CD14-positive monocyte (primary cell): ENCODE measurements around the gene GRIK2. TPM values are rescaled to one million over a fixed set of nuclear protein-coding genes. Genes with fewer than 3 reads are reported as not detected.

Experiments
- DNase-seq, 3 donors: peaks; one replicate each; pipeline ENCODE4 v3.0.0-alpha.2; 2011 to 2022
- H2AFZ ChIP-seq: 2 replicates; pipeline ENCODE4 v1.6.0; 2012; ENCODE audit warnings: mild to moderate bottlenecking, low read depth, low read length, inconsistent platforms; ENCODE audit not compliant: insufficient read depth, poor library complexity, severe bottlenecking
- H3K27ac ChIP-seq, 2 donors: 1 replicate in 1 of 2; 2 replicates in 1 of 2; pipeline ENCODE4 v1.5.1; 2012 to 2013; ENCODE audit warnings: low read length in 2 of 2, control low read depth in 1 of 2, inconsistent platforms in 1 of 2, low read depth in 1 of 2, mild to moderate bottlenecking in 1 of 2
- H3K27me3 ChIP-seq, 2 donors: one replicate each; pipeline versions ENCODE4 v1.6.0 to v1.6.1; 2011 to 2013; ENCODE audit warnings: low read length in 2 of 2; ENCODE audit not compliant: control insufficient read depth in 2 of 2, insufficient read depth in 2 of 2
- H3K36me3 ChIP-seq, 2 donors: replicated peaks in 1 of 2; 1 replicate in 1 of 2; 2 replicates in 1 of 2; pipeline versions ENCODE4 v1.5.1 to v1.6.1; 2012 to 2013; ENCODE audit warnings: low read length in 2 of 2, control low read depth in 1 of 2, inconsistent platforms in 1 of 2, mild to moderate bottlenecking in 1 of 2; ENCODE audit not compliant: insufficient read depth in 2 of 2, control insufficient read depth in 1 of 2
- H3K4me1 ChIP-seq, 2 donors: 1 replicate in 1 of 2; 2 replicates in 1 of 2; pipeline versions ENCODE4 v1.5.1 to v1.6.1; 2012 to 2013; ENCODE audit warnings: low read length in 2 of 2, control low read depth in 1 of 2, inconsistent platforms in 1 of 2, mild to moderate bottlenecking in 1 of 2, moderate library complexity in 1 of 2; ENCODE audit not compliant: insufficient read depth in 2 of 2, control insufficient read depth in 1 of 2
- H3K4me2 ChIP-seq: replicated peaks from 2 replicates; pipeline ENCODE3; 2012; ENCODE audit warnings: low read length, moderate library complexity, mild to moderate bottlenecking; ENCODE audit not compliant: poor library complexity, severe bottlenecking; ENCODE audit errors: extremely low read depth
- H3K4me3 ChIP-seq, 3 experiments: fragments of 200-600 bp in 1 of 3; sonication (generic) in 1 of 3; replicated peaks in 1 of 3; 1 replicate in 2 of 3; 2 replicates in 1 of 3; pipeline ENCODE4 v1.5.1; 2011 to 2013; ENCODE audit warnings: low read length in 3 of 3, mild to moderate bottlenecking in 3 of 3, control low read depth in 2 of 3, low read depth in 2 of 3, inconsistent platforms in 1 of 3, moderate library complexity in 1 of 3
- H3K79me2 ChIP-seq: 2 replicates; pipeline ENCODE4 v1.6.0; 2012; ENCODE audit warnings: mild to moderate bottlenecking, control low read depth, inconsistent platforms, low read length, moderate library complexity; ENCODE audit not compliant: insufficient read depth
- H3K9ac ChIP-seq: 2 replicates; pipeline ENCODE4 v1.6.0; 2017; ENCODE audit warnings: low read length, mild to moderate bottlenecking; ENCODE audit not compliant: insufficient read depth, poor library complexity, severe bottlenecking
- H3K9me3 ChIP-seq, 2 donors: replicated peaks in 1 of 2; 1 replicate in 1 of 2; 2 replicates in 1 of 2; pipeline versions ENCODE4 v1.5.1 to v1.6.1; 2012 to 2013; ENCODE audit warnings: low read length in 2 of 2, control low read depth in 1 of 2; ENCODE audit not compliant: control insufficient read depth in 1 of 2, insufficient read depth in 1 of 2
- H4K20me1 ChIP-seq: 2 replicates; pipeline ENCODE4 v1.6.0; 2012; ENCODE audit warnings: mild to moderate bottlenecking, low read length, control low read depth, moderate library complexity; ENCODE audit not compliant: insufficient read depth
- H3K27ac Mint-ChIP-seq, 7 donors: one replicate each; pipeline ENCODE4 v1.8.0; 2020; ENCODE audit warnings: mild to moderate bottlenecking in 7 of 7, mixed read lengths in 7 of 7, moderate library complexity in 6 of 7, inconsistent platforms in 2 of 7
- H3K27me3 Mint-ChIP-seq, 3 donors: one replicate each; pipeline ENCODE4 v1.8.0; 2021 to 2022; ENCODE audit warnings: low read depth in 3 of 3, mild to moderate bottlenecking in 3 of 3, mixed read lengths in 3 of 3, moderate library complexity in 3 of 3, inconsistent platforms in 1 of 3
- H3K36me3 Mint-ChIP-seq, 2 donors: one replicate each; pipeline ENCODE4 v1.8.0; 2020; ENCODE audit warnings: mixed read lengths in 2 of 2, inconsistent platforms in 1 of 2, mild to moderate bottlenecking in 1 of 2
- H3K4me1 Mint-ChIP-seq: one replicate; pipeline ENCODE4 v1.8.0; 2020; ENCODE audit warnings: mild to moderate bottlenecking, mixed read lengths
- H3K4me3 Mint-ChIP-seq, 2 donors: one replicate each; pipeline ENCODE4 v1.8.0; 2020; ENCODE audit warnings: mild to moderate bottlenecking in 2 of 2, mixed read lengths in 2 of 2, moderate library complexity in 1 of 2
- H3K9me3 Mint-ChIP-seq, 7 donors: one replicate each; pipeline ENCODE4 v1.8.0; 2020 to 2022; ENCODE audit warnings: mixed read lengths in 7 of 7, mild to moderate bottlenecking in 6 of 7, moderate library complexity in 6 of 7, inconsistent platforms in 2 of 7
- WGBS: methylation state at CpG from one replicate; pipeline ENCODE4 v1.1.5; 2013; ENCODE audit warnings: missing lambda C conversion rate; ENCODE audit not compliant: insufficient coverage; 5-methylcytosine and 5-hydroxymethylcytosine counted together
- intact Hi-C, 2 donors: fragments of 100-400 bp; cut with micrococcal nuclease; formaldehyde crosslinking; loops; one replicate each; pipeline versions ENCODE4 v1.15.0 to v1.15.1; 2023
- polyA plus RNA-seq, 3 donors: library from polyadenylated mRNA; depleted of rRNA in 1 of 3; unstranded in 2 of 3; stranded (reverse) in 1 of 3; fragments of 300-500 nt in 2 of 3; fragments of >200 nt in 1 of 3; fragmentation: Illumina TruSeq in 2 of 3; gene quantifications; 1 replicate in 2 of 3; 2 replicates in 1 of 3; pipeline ENCODE4 v1.2.3, GENCODE V29; 2012 to 2021
- TF ChIP-seq, protein P1 (sequence below): fragments of 200-600 bp; IDR thresholded peaks from one replicate; pipeline ENCODE4 v1.8.0; 2022; ENCODE audit warnings: antibody characterized with exemption, mild to moderate bottlenecking

Gene GRIK2
- polyA plus RNA-seq, 3 donors = not detected

DNA sequence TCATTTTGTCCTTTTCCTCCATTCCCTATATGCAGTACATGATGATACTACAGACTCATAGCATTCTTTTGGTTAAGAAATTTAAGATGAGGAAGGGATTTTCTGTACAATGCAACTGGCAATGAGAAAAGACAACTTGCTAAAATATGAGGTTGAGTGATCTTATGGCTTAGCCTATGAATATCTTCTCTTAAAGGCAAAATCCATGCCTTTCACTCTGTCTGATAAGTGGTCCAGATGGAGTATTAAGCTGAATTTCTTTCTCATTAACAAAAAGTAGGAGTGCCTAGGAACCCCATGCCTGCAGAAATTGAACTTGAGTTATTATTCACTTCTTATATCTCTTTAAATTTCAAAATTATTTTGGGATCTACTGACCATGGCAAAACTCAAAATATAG lies 135.3 kb downstream of the GRIK2 start:
- no peak overlapping the region for H2AFZ ChIP-seq
- TF ChIP-seq, protein P1, sequence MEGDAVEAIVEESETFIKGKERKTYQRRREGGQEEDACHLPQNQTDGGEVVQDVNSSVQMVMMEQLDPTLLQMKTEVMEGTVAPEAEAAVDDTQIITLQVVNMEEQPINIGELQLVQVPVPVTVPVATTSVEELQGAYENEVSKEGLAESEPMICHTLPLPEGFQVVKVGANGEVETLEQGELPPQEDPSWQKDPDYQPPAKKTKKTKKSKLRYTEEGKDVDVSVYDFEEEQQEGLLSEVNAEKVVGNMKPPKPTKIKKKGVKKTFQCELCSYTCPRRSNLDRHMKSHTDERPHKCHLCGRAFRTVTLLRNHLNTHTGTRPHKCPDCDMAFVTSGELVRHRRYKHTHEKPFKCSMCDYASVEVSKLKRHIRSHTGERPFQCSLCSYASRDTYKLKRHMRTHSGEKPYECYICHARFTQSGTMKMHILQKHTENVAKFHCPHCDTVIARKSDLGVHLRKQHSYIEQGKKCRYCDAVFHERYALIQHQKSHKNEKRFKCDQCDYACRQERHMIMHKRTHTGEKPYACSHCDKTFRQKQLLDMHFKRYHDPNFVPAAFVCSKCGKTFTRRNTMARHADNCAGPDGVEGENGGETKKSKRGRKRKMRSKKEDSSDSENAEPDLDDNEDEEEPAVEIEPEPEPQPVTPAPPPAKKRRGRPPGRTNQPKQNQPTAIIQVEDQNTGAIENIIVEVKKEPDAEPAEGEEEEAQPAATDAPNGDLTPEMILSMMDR = no peak
- no peaks in the 10 kb centered on the region for H3K27me3 ChIP-seq
- no peaks in the 10 kb centered on the region for H3K27me3 Mint-ChIP-seq
- no peaks in the 10 kb centered on the region for H3K36me3 Mint-ChIP-seq
- no peak overlapping the region for H3K4me3 ChIP-seq
- H4K20me1 ChIP-seq = no peaks in the 10 kb centered on the region
- no peaks in the 10 kb centered on the region for H3K9me3 ChIP-seq
- H3K27ac ChIP-seq = no peak overlapping the region
- H3K27ac Mint-ChIP-seq = no peak overlapping the region
- no peak overlapping the region for H3K4me2 ChIP-seq
- no peak for DNase-seq
- H3K4me1 Mint-ChIP-seq = no peaks in the 10 kb centered on the region
- H3K4me1 ChIP-seq = no peaks in the 10 kb centered on the region
- H3K4me3 Mint-ChIP-seq = no peak overlapping the region
- intact Hi-C loops = no loop called here
- H3K79me2 ChIP-seq = no peaks in the 10 kb centered on the region
- no peak overlapping the region for H3K9ac ChIP-seq
- H3K36me3 ChIP-seq = no peaks in the 10 kb centered on the region
- H3K9me3 Mint-ChIP-seq = peaks cover 0 to 5% (median 0%) of the 10 kb centered on the region in 7 donors

GRCh38 chr6:101531538-101531937 lies 138.0 kb downstream of the GRIK2 start:
- no peaks in the 10 kb centered on the region for H3K79me2 ChIP-seq
- intact Hi-C loops = no loop called here
- H3K9me3 Mint-ChIP-seq = no peaks in the 10 kb centered on the region
- no peaks in the 10 kb centered on the region for H3K36me3 Mint-ChIP-seq
- no peaks in the 10 kb centered on the region for H3K4me1 ChIP-seq
- H3K27ac ChIP-seq = no peak overlapping the region
- H3K4me3 Mint-ChIP-seq = no peak overlapping the region
- no peaks in the 10 kb centered on the region for H3K27me3 ChIP-seq
- H3K27ac Mint-ChIP-seq = no peak overlapping the region
- H3K4me2 ChIP-seq = no peak overlapping the region
- no peaks in the 10 kb centered on the region for H3K9me3 ChIP-seq
- no peaks in the 10 kb centered on the region for H4K20me1 ChIP-seq
- H3K27me3 Mint-ChIP-seq = no peaks in the 10 kb centered on the region
- H2AFZ ChIP-seq = no peak overlapping the region
- no peak overlapping the region for H3K9ac ChIP-seq
- H3K4me3 ChIP-seq = no peak overlapping the region
- no peaks in the 10 kb centered on the region for H3K36me3 ChIP-seq
- H3K4me1 Mint-ChIP-seq = no peaks in the 10 kb centered on the region
- 91% methylated on average over 2 of the region's 2 CpGs for WGBS
- no peak for DNase-seq
- TF ChIP-seq, protein P1 = no peak
